Caco-2 (cell line): ENCODE measurements around the gene OR2A5. TPM values are rescaled to one million over a fixed set of nuclear protein-coding genes. Genes with fewer than 3 reads are reported as not detected.

Experiments
- BruUV-seq: library from RNA; stranded (reverse); fragments of 400-500 nt; replicated peaks from 2 replicates; lab custom pipeline; 2021; lab: Mats Ljungman, UMichigan
- CTCF ChIA-PET: fragments of 300-600 bp; sonication (Branson Sonifier 250); formaldehyde crosslinking; loops from one replicate; lab custom pipeline; 2022; ENCODE audit warnings: antibody characterized with exemption; lab: Charles Lee
- POLR2A ChIA-PET: fragments of 300-600 bp; sonication (Branson Sonifier 250); formaldehyde crosslinking; loops from one replicate; lab custom pipeline; 2022; ENCODE audit warnings: antibody characterized with exemption; lab: Charles Lee
- DNase-seq, 2 experiments: peaks; one replicate each; pipeline versions ENCODE4 v3.0.0 to v3.0.0-alpha.2; 2020 to 2022
- H3K27me3 ChIP-seq: replicated peaks from 2 replicates; pipeline ENCODE4 v1.6.0; 2011; ENCODE audit warnings: low read length; ENCODE audit not compliant: control insufficient read depth, insufficient read depth
- H3K36me3 ChIP-seq: 2 replicates; pipeline ENCODE4 v1.5.1; 2011; ENCODE audit warnings: low read length; ENCODE audit not compliant: control insufficient read depth, insufficient read depth
- H3K4me1 ChIP-seq: fragments of 250-450 bp; sonication (Bioruptor Pico); 2 replicates; pipeline ENCODE4 v1.5.1; 2020; ENCODE audit warnings: mild to moderate bottlenecking
- H3K4me3 ChIP-seq: 2 replicates; pipeline ENCODE4 v1.5.1; 2011; ENCODE audit warnings: low read depth, mild to moderate bottlenecking, control low read depth, low read length
- H3K9me3 ChIP-seq: fragments of 250-450 bp; sonication (Bioruptor Pico); 2 replicates; pipeline ENCODE4 v1.5.1; 2020; ENCODE audit warnings: mild to moderate bottlenecking, moderate library complexity
- H3K27ac Mint-ChIP-seq: one replicate; pipeline ENCODE4 v1.8.0; 2022; ENCODE audit warnings: mixed read lengths; ENCODE audit not compliant: unreplicated experiment
- H3K27me3 Mint-ChIP-seq: one replicate; pipeline ENCODE4 v1.8.0; 2022; ENCODE audit warnings: mixed read lengths; ENCODE audit not compliant: insufficient read depth, unreplicated experiment
- H3K36me3 Mint-ChIP-seq: one replicate; pipeline ENCODE4 v1.8.0; 2022; ENCODE audit warnings: mild to moderate bottlenecking, mixed read lengths; ENCODE audit not compliant: insufficient read depth, unreplicated experiment
- H3K4me1 Mint-ChIP-seq: one replicate; pipeline ENCODE4 v1.8.0; 2022; ENCODE audit warnings: low read depth, mixed read lengths; ENCODE audit not compliant: unreplicated experiment
- H3K4me3 Mint-ChIP-seq: one replicate; pipeline ENCODE4 v1.8.0; 2022; ENCODE audit warnings: mild to moderate bottlenecking, moderate library complexity, mixed read lengths; ENCODE audit not compliant: unreplicated experiment
- H3K9me3 Mint-ChIP-seq: one replicate; pipeline ENCODE4 v1.8.0; 2022; ENCODE audit warnings: mixed read lengths; ENCODE audit not compliant: unreplicated experiment
- CTCF ChIP-seq, 2 experiments: fragments of 200-600 bp in 1 of 2; IDR thresholded peaks; 1 replicate in 1 of 2; 2 replicates in 1 of 2; pipeline versions ENCODE4 v1.5.1 to v1.8.0; 2011 to 2022; ENCODE audit warnings: antibody characterized with exemption in 1 of 2, control low read depth in 1 of 2, inconsistent platforms in 1 of 2, low read depth in 1 of 2, low read length in 1 of 2, mild to moderate bottlenecking in 1 of 2, moderate library complexity in 1 of 2; ENCODE audit not compliant: insufficient read depth in 1 of 2, severe bottlenecking in 1 of 2, unreplicated experiment in 1 of 2
- intact Hi-C: fragments of 100-400 bp; cut with micrococcal nuclease; formaldehyde crosslinking; loops from one replicate; pipeline ENCODE4 v1.10.0; 2022; ENCODE audit not compliant: unreplicated experiment
- total RNA-seq: library from RNA; stranded (reverse); gene quantifications from 2 replicates; pipeline ENCODE4 v1.2.3, GENCODE V29; 2022

OR2A5 gene
- total RNA-seq, 1 experiment from 2014 or later: not detected

DNA sequence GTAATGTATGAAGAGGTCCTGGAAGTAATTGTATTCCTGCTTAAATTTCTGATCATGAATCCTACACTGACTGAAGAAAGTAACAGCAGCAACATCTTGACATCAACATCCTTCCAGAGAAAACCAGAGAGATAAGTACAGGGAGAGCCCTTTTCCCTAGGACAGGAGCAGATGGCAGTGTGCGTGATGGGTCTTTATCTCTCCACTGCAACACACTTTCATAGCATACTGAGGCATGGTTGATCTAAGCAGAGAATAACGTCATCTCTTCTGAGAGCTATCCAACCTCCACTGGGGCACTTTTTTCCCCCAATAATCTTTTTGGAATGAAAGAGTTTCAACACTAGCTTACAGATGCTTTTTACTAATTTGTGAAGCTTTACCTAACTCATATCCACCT, 21.2 kb downstream of the OR2A5 start:
- H3K4me3 Mint-ChIP-seq: no peak overlapping the region
- H3K27ac Mint-ChIP-seq: no peak overlapping the region
- POLR2A ChIA-PET: no interaction called here
- CTCF ChIA-PET: no interaction called here
- no peaks in the 10 kb centered on the region for H3K27me3 Mint-ChIP-seq
- no peak overlapping the region for H3K4me3 ChIP-seq
- DNase-seq: no peak
- H3K36me3 Mint-ChIP-seq: no peaks in the 10 kb centered on the region
- no peaks in the 10 kb centered on the region for H3K27me3 ChIP-seq
- peaks cover 9% of the 10 kb centered on the region for H3K4me1 Mint-ChIP-seq
- H3K4me1 ChIP-seq: no peaks in the 10 kb centered on the region
- H3K36me3 ChIP-seq: no peaks in the 10 kb centered on the region
- H3K9me3 Mint-ChIP-seq: peaks cover 8% of the 10 kb centered on the region
- intact Hi-C loops: no loop called here
- BruUV-seq: no TSS peak
- TF ChIP-seq CTCF (IDR thresholded peaks at IDR 0.05; ENCODE audit: insufficient read depth in 1 of 2, low read depth in 1 of 2, low read length in 1 of 2, severe bottlenecking in 1 of 2, unreplicated experiment in 1 of 2): no peak
- H3K9me3 ChIP-seq: no peaks in the 10 kb centered on the region

- intact Hi-C loops: no loop called here
- H3K9me3 ChIP-seq: no peaks in the 10 kb centered on the region
- H3K36me3 ChIP-seq: no peaks in the 10 kb centered on the region
- H3K4me1 ChIP-seq: no peaks in the 10 kb centered on the region
- no peak overlapping the region for H3K4me3 ChIP-seq
- Mint-ChIP-seq H3K36me3 (no peaks in the 10 kb centered on the region), H3K4me3 (no peak overlapping the region), H3K9me3 (no peaks in the 10 kb centered on the region), H3K27ac (no peak overlapping the region), H3K4me1 (no peaks in the 10 kb centered on the region), H3K27me3 (no peaks in the 10 kb centered on the region)
- H3K27me3 ChIP-seq: no peaks in the 10 kb centered on the region
- peak in 1 of 2 experiments; percentile 21 for TF ChIP-seq CTCF (IDR thresholded peaks at IDR 0.05; ENCODE audit: insufficient read depth in 1 of 2, low read depth in 1 of 2, low read length in 1 of 2, severe bottlenecking in 1 of 2, unreplicated experiment in 1 of 2)
- ChIA-PET CTCF (no interaction called here), POLR2A (no interaction called here)
- no peak for DNase-seq
- BruUV-seq: no TSS peak
Observed at GRCh38 chr7:144074374-144074773, 25.6 kb downstream of the OR2A5 start.

GRCh38 chr7:144085978-144086377, 37.2 kb downstream of the OR2A5 start, which contains the start of gene OR2A12:
Gene OR2A12 (plus strand): TSS chr7:144086278. CDS start chr7:144095108, 8,830 bp downstream.
- CTCF ChIA-PET: no interaction called here
- H3K27ac Mint-ChIP-seq: no peak within 1 kb of the TSS

More at GRCh38 chr7:144085978-144086377, 37.2 kb downstream of the OR2A5 start, which contains the start of gene OR2A12:
- no peak for TF ChIP-seq CTCF (IDR thresholded peaks at IDR 0.05; ENCODE audit: insufficient read depth in 1 of 2, low read depth in 1 of 2, low read length in 1 of 2, severe bottlenecking in 1 of 2, unreplicated experiment in 1 of 2)
- POLR2A ChIA-PET: no interaction called here
- Mint-ChIP-seq H3K4me3 (no peak within 1 kb of the TSS), H3K27me3 (peaks cover 7% of the 10 kb centered on the region), H3K36me3 (no peaks in the 10 kb centered on the region), H3K9me3 (no peaks in the 10 kb centered on the region), H3K4me1 (no peaks in the 10 kb centered on the region)
- Histone ChIP-seq H3K36me3 (no peaks in the 10 kb centered on the region), H3K27me3 (no peaks in the 10 kb centered on the region), H3K4me1 (no peaks in the 10 kb centered on the region), H3K4me3 (no peak within 1 kb of the TSS), H3K9me3 (no peaks in the 10 kb centered on the region)
- no TSS peak for BruUV-seq
- no peak for DNase-seq
- intact Hi-C loops: loop anchor here (5.0 kb wide), 1 partner anchor 859 kb away; no protein-coding TSS in a partner anchor
